HG02588 (cell line): ENCODE measurements around the gene ZFPM1.

Experiments
- ATAC-seq: cut with Tn5 transposase; IDR thresholded peaks from one replicate; pipeline ENCODE4 v1.9.1; 2021; ENCODE audit warnings: mild to moderate bottlenecking, moderate library complexity; ENCODE audit not compliant: unreplicated experiment

Gene ZFPM1

DNA sequence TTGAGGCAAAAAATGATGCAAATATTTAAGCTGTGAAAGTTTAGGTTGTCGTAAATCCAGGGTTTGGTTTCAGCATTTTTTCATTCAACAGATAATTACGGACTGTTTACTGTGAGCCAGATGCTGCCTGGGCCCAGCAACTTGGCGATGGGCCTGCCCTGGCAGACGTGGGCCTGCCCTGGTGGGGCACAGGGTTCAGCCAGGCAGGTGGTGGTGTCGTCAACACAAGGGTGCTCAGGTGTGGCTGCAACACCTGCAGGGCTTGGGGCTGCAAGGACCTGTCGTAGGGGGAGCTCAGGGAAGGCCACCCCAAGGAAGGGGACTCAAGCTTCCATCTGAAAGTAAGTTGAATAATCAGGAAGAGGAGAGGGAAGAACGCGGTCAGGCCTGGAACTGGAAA lies 132.2 kb downstream of the ZFPM1 start:
- ATAC-seq: no peak

DNA sequence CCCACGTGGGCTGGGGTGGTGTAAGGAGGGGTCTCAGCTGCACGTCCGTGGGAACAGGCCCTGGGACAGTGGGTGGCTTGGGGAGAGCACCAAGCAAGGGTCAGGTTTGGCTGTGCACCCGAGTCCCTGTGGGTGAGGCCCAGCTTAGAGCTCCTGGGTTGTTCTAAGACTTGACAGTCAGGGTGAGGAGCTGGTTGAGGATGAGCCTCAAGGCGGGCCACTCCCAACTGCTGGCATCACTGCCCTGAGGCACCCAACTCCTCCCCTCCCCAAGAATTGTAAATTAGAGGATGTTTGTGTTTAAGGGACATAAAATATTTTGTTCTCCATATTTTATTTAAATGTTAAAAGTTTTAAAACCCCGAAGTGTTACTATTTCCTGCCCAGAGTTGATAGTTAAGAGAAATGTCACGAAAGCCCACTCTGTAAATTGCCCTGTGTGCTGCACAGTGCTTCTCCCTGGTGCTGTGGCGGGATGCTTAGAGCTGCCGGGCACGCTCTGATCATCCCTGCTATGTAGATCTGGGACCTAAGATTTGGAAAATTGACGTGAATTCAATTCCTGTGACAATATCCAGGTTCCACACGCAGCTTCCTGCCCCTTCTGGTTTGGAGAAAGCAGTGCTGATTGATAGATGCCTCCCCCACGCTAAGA lies 133.0 kb downstream of the ZFPM1 start:
- ATAC-seq: no peak
